Fibroblast of lung (primary cell): Measurements from ENCODE around the gene KRT23. TPM values are rescaled to one million over a fixed set of nuclear protein-coding genes. Genes with fewer than 3 reads are reported as not detected.
A peak's percentile ranks its signal among the peaks of the same experiment; 100 is the strongest.

Source experiments
- DNase-seq, 2 donors: peaks; one replicate each; pipeline versions ENCODE4 v3.0.0 to v3.0.0-alpha.2; 2010; ENCODE audit warnings: low read depth in 2 of 2
- H2AFZ ChIP-seq: 2 replicates; pipeline ENCODE4 v1.5.1; 2012; ENCODE audit warnings: low read length, control low read depth, inconsistent platforms
- H3K27ac ChIP-seq: 2 replicates; pipeline ENCODE4 v1.5.1; 2011; ENCODE audit warnings: low read length, control low read depth; ENCODE audit not compliant: insufficient read depth
- H3K27me3 ChIP-seq: 2 replicates; pipeline ENCODE4 v1.5.1; 2011; ENCODE audit warnings: mild to moderate bottlenecking, low read length; ENCODE audit not compliant: control insufficient read depth, insufficient read depth
- H3K36me3 ChIP-seq: 2 replicates; pipeline ENCODE4 v1.5.1; 2011; ENCODE audit warnings: low read length; ENCODE audit not compliant: control insufficient read depth, insufficient read depth
- H3K4me1 ChIP-seq: 2 replicates; pipeline ENCODE4 v1.5.1; 2011; ENCODE audit warnings: low read length; ENCODE audit not compliant: control insufficient read depth, insufficient read depth; ENCODE audit errors: extremely low read depth
- H3K4me2 ChIP-seq: 2 replicates; pipeline ENCODE4 v1.5.1; 2011; ENCODE audit warnings: low read length, control low read depth; ENCODE audit not compliant: insufficient read depth; ENCODE audit errors: extremely low read depth
- H3K4me3 ChIP-seq, 4 experiments: fragments of 200-600 bp in 1 of 4; sonication (generic) in 1 of 4; replicated peaks in 1 of 4; 2 replicates each; pipeline ENCODE4 v1.5.1; 2011 to 2016; ENCODE audit warnings: low read length in 4 of 4, low read depth in 3 of 4, mild to moderate bottlenecking in 3 of 4, control low read depth in 2 of 4, inconsistent platforms in 1 of 4, mixed read lengths in 1 of 4; ENCODE audit not compliant: insufficient read depth in 1 of 4; ENCODE audit errors: control extremely low read depth in 1 of 4
- H3K79me2 ChIP-seq: 2 replicates; pipeline ENCODE4 v1.5.1; 2012; ENCODE audit warnings: mild to moderate bottlenecking, low read length, inconsistent platforms; ENCODE audit not compliant: control insufficient read depth, insufficient read depth
- H3K9ac ChIP-seq: 2 replicates; pipeline ENCODE4 v1.5.1; 2011; ENCODE audit warnings: mild to moderate bottlenecking, low read length, control low read depth; ENCODE audit not compliant: insufficient read depth
- H3K9me3 ChIP-seq: 2 replicates; pipeline ENCODE4 v1.5.1; 2012; ENCODE audit warnings: low read depth, low read length; ENCODE audit not compliant: control insufficient read depth, insufficient read depth
- H4K20me1 ChIP-seq: 2 replicates; pipeline ENCODE4 v1.5.1; 2011; ENCODE audit warnings: low read length; ENCODE audit not compliant: control insufficient read depth, insufficient read depth; ENCODE audit errors: extremely low read depth
- EZH2 ChIP-seq: IDR thresholded peaks from 2 replicates; pipeline ENCODE4 v1.5.1; 2012; ENCODE audit warnings: low read length, control low read depth, mild to moderate bottlenecking; ENCODE audit errors: missing control alignments
- polyA plus RNA-seq, 2 donors: library from polyadenylated mRNA; depleted of rRNA in 1 of 2; stranded (reverse) in 1 of 2; unstranded in 1 of 2; fragments of >200 nt; gene quantifications; 2 replicates each; pipeline ENCODE4 v1.2.1, GENCODE V29; 2011 to 2012; ENCODE audit warnings: missing spikeins in 1 of 2
- total RNA-seq: library from RNA; depleted of rRNA; stranded (reverse); fragments of >200 nt; gene quantifications from 2 replicates; pipeline ENCODE4 v1.2.1, GENCODE V29; 2014
- TF ChIP-seq, protein P1 (sequence below), 2 donors: IDR thresholded peaks in 1 of 2; conservative IDR thresholded peaks in 1 of 2; 1 replicate in 1 of 2; 2 replicates in 1 of 2; pipeline ENCODE4 v1.5.1; 2011 to 2012; ENCODE audit warnings: low read length in 2 of 2, control low read depth in 1 of 2, inconsistent platforms in 1 of 2, low read depth in 1 of 2, mild to moderate bottlenecking in 1 of 2

KRT23 gene
- total and polyA plus RNA-seq, 2 donors (not counting 1 experiment from before 2014, with no cell fraction given), result 0.17 TPM; not detected in 1

DNA sequence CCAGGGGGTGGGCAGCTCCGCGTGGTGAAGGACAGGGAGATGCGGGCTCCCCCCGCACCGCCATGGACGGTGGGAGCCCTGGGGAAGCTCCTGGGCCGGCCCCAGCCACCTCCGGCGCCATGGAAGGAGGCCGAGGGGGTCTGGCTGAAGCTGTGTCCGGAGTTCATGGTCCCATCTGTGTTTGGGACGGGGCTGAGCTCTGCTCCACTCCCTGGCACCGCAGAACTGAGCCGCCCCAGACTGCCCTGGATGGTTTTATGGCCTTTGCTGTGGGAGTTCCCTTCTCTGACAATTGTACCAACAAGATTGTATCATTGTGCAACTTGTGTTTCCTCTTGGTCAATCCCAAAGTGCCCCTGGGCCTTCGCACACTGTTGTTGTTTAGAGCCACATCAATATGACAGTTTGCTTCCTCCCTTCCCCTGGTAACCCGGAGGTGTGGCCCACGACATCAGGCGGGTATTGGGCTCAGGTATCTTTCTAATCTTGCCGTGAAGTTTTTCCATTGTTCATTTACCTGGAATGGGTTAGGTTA lies 942 bp downstream of the KRT23 start:
- H3K4me2 ChIP-seq, result no peak overlapping the region
- no peaks in the 10 kb centered on the region for H3K27me3 ChIP-seq

DNA sequence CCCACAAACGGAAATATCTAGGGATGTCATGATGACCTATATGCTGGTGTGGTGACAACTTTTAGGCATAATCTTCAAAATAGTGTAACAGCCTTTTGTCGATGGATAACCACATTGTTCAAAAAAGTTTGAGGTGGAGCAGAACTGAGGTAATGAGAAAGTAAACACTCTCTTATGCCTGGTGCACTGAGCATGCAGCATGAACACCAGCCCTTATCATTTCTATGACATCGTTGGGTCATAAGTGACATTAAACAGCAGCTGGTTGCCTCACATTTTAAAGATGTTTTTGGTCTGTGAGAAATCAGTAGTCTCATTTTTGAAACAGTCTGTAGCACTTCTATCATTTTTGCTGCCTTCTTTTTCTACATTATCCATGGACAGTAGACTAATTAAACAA lies 1.8 kb downstream of the KRT23 start:
- no peak overlapping the region for H3K4me2 ChIP-seq
- H3K27ac ChIP-seq, result no peak overlapping the region

More for the DNA sequence above, 942 bp downstream of the KRT23 start:
- TF ChIP-seq EZH2, result no peak
- TF ChIP-seq, protein P1, sequence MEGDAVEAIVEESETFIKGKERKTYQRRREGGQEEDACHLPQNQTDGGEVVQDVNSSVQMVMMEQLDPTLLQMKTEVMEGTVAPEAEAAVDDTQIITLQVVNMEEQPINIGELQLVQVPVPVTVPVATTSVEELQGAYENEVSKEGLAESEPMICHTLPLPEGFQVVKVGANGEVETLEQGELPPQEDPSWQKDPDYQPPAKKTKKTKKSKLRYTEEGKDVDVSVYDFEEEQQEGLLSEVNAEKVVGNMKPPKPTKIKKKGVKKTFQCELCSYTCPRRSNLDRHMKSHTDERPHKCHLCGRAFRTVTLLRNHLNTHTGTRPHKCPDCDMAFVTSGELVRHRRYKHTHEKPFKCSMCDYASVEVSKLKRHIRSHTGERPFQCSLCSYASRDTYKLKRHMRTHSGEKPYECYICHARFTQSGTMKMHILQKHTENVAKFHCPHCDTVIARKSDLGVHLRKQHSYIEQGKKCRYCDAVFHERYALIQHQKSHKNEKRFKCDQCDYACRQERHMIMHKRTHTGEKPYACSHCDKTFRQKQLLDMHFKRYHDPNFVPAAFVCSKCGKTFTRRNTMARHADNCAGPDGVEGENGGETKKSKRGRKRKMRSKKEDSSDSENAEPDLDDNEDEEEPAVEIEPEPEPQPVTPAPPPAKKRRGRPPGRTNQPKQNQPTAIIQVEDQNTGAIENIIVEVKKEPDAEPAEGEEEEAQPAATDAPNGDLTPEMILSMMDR (conservative IDR thresholded peaks at IDR 0.05 in 1 of 2, IDR thresholded peaks at IDR 0.05 in 1 of 2; ENCODE audit: low read depth in 1 of 2, low read length in 2 of 2), result no peak
- no peaks in the 10 kb centered on the region for H4K20me1 ChIP-seq
- H3K4me1 ChIP-seq, result no peaks in the 10 kb centered on the region
- no peak for DNase-seq
- no peaks in the 10 kb centered on the region for H3K9me3 ChIP-seq
- no peak overlapping the region for H2AFZ ChIP-seq
- H3K27ac ChIP-seq, result no peak overlapping the region
- H3K9ac ChIP-seq, result no peak overlapping the region
- H3K4me3 ChIP-seq, result no peak overlapping the region
- H3K79me2 ChIP-seq, result no peaks in the 10 kb centered on the region
- no peaks in the 10 kb centered on the region for H3K36me3 ChIP-seq

DNA sequence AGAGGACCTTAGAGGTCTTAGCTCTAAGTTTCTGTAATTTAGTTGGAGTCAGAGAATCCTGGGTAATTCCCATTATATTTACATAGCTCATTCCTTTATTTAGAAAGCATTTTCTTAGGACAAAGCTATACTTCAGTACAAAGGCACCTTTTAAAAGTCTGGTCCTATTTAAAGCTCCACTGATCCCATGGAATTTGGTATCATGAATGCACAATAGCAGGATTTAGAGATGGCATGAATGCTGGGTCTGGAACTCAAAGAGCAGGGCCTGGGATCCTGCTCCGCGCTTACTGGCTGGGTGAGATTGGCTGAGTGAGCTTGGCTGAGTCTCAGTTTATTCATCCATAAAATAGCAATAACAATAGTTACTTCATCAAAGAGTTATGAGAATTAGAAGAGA lies 4.8 kb downstream of the KRT23 start:
- no peak overlapping the region for H3K4me2 ChIP-seq
- DNase-seq, result peak in 1 of 2 donors; percentile 61
- no peaks in the 10 kb centered on the region for H3K27me3 ChIP-seq
- no peak overlapping the region for H2AFZ ChIP-seq
- H3K9me3 ChIP-seq, result no peaks in the 10 kb centered on the region
- no peaks in the 10 kb centered on the region for H3K4me1 ChIP-seq
- no peak overlapping the region for H3K27ac ChIP-seq
- no peaks in the 10 kb centered on the region for H3K36me3 ChIP-seq
- no peaks in the 10 kb centered on the region for H4K20me1 ChIP-seq
- no peak overlapping the region for H3K9ac ChIP-seq
- H3K79me2 ChIP-seq, result no peaks in the 10 kb centered on the region
- TF ChIP-seq EZH2, result no peak
- TF ChIP-seq, protein P1 (conservative IDR thresholded peaks at IDR 0.05 in 1 of 2, IDR thresholded peaks at IDR 0.05 in 1 of 2; ENCODE audit: low read depth in 1 of 2, low read length in 2 of 2), result no peak
- no peak overlapping the region for H3K4me3 ChIP-seq

More for the DNA sequence above, 1.8 kb downstream of the KRT23 start:
- H3K27me3 ChIP-seq, result no peaks in the 10 kb centered on the region
- H3K36me3 ChIP-seq, result no peaks in the 10 kb centered on the region
- H2AFZ ChIP-seq, result no peak overlapping the region
- no peaks in the 10 kb centered on the region for H3K4me1 ChIP-seq
- no peaks in the 10 kb centered on the region for H3K79me2 ChIP-seq
- TF ChIP-seq EZH2, result no peak
- TF ChIP-seq, protein P1 (conservative IDR thresholded peaks at IDR 0.05 in 1 of 2, IDR thresholded peaks at IDR 0.05 in 1 of 2; ENCODE audit: low read depth in 1 of 2, low read length in 2 of 2), result no peak
- H3K9ac ChIP-seq, result no peak overlapping the region
- no peak overlapping the region for H3K4me3 ChIP-seq
- H4K20me1 ChIP-seq, result no peaks in the 10 kb centered on the region
- H3K9me3 ChIP-seq, result no peaks in the 10 kb centered on the region
- DNase-seq, result peak in 1 of 2 donors; percentile 71
